Stimulated activated naive B cell treated with anti-CD40 and anti-IgM and Interleukin-4, amounts not matched to agents 10 μg/mL and 1 μg/mL and 100 μg/mL, for 72 hours (primary cell): ENCODE data around the gene ABLIM2.
"Not testable (repeated sequence)": the region's sequence is repeated elsewhere in the genome, so short reads cannot be mapped to it uniquely, and the experiment has no call there.

Experiments used
- ATAC-seq, 2 donors: fragments of 150-1000 bp; cut with Tn5 transposase; replicated peaks; 2 replicates each; pipeline ENCODE4 v1.10.0; 2021; ENCODE audit warnings: moderate library complexity in 1 of 2
- DNase-seq: peaks from one replicate; pipeline ENCODE4 v3.0.0; 2021
- H3K27ac Mint-ChIP-seq: one replicate; pipeline ENCODE4 v1.8.0; 2022; ENCODE audit warnings: mild to moderate bottlenecking, mixed read lengths
- H3K27me3 Mint-ChIP-seq, 2 donors: one replicate each; pipeline ENCODE4 v1.8.0; 2022; ENCODE audit warnings: mixed read lengths in 2 of 2
- H3K36me3 Mint-ChIP-seq, 2 donors: one replicate each; pipeline ENCODE4 v1.8.0; 2022; ENCODE audit warnings: mixed read lengths in 2 of 2, mild to moderate bottlenecking in 1 of 2
- H3K4me1 Mint-ChIP-seq, 2 donors: one replicate each; pipeline ENCODE4 v1.8.0; 2022; ENCODE audit warnings: mixed read lengths in 2 of 2, mild to moderate bottlenecking in 1 of 2
- H3K4me3 Mint-ChIP-seq, 2 donors: one replicate each; pipeline ENCODE4 v1.8.0; 2022; ENCODE audit warnings: mild to moderate bottlenecking in 2 of 2, mixed read lengths in 2 of 2, moderate library complexity in 1 of 2
- H3K9me3 Mint-ChIP-seq, 2 donors: one replicate each; pipeline ENCODE4 v1.8.0; 2022; ENCODE audit warnings: mixed read lengths in 2 of 2, mild to moderate bottlenecking in 1 of 2

Gene ABLIM2

GRCh38 chr4:7924163-7924562 is 234.4 kb downstream of the ABLIM2 start:
- Mint-ChIP-seq H3K9me3 (no peaks in the 10 kb centered on the region), H3K4me1 (no peaks in the 10 kb centered on the region), H3K4me3 (no peak overlapping the region), H3K27me3 (peaks cover 2 to 18% of the 10 kb centered on the region in 2 donors), H3K27ac (no peak overlapping the region), H3K36me3 (no peaks in the 10 kb centered on the region)
- no peak for ATAC-seq
- DNase-seq = no peak

- H3K27me3 Mint-ChIP-seq = peaks cover 3 to 7% of the 10 kb centered on the region in 2 donors
- no peak overlapping the region for H3K27ac Mint-ChIP-seq
- no peak for DNase-seq
Measured at GRCh38 chr4:7922466-7922865, 236.1 kb downstream of the ABLIM2 start.

GRCh38 chr4:7918981-7919380 is 239.6 kb downstream of the ABLIM2 start:
- no peaks in the 10 kb centered on the region for H3K36me3 Mint-ChIP-seq
- DNase-seq (no peak), ATAC-seq (no peak)
- H3K9me3 Mint-ChIP-seq = no peaks in the 10 kb centered on the region
- H3K27ac Mint-ChIP-seq = no peak overlapping the region
- peaks cover 21 to 24% of the 10 kb centered on the region in 2 donors for H3K27me3 Mint-ChIP-seq
- no peak overlapping the region for H3K4me3 Mint-ChIP-seq
- H3K4me1 Mint-ChIP-seq = peaks cover 0 to 7% of the 10 kb centered on the region in 2 donors

More at GRCh38 chr4:7922466-7922865, 236.1 kb downstream of the ABLIM2 start:
- Mint-ChIP-seq H3K9me3 (no peaks in the 10 kb centered on the region), H3K4me3 (no peak overlapping the region), H3K36me3 (no peaks in the 10 kb centered on the region), H3K4me1 (no peaks in the 10 kb centered on the region)
- ATAC-seq = no peak

- not testable (repeated sequence) for DNase-seq, H3K4me1 Mint-ChIP-seq, H3K36me3 Mint-ChIP-seq, ATAC-seq, H3K27ac Mint-ChIP-seq, H3K4me3 Mint-ChIP-seq, H3K9me3 Mint-ChIP-seq
- H3K27me3 Mint-ChIP-seq = peaks cover 20 to 24% of the 10 kb centered on the region in 2 donors
Measured at GRCh38 chr4:7918187-7918586, 240.4 kb downstream of the ABLIM2 start.

DNA sequence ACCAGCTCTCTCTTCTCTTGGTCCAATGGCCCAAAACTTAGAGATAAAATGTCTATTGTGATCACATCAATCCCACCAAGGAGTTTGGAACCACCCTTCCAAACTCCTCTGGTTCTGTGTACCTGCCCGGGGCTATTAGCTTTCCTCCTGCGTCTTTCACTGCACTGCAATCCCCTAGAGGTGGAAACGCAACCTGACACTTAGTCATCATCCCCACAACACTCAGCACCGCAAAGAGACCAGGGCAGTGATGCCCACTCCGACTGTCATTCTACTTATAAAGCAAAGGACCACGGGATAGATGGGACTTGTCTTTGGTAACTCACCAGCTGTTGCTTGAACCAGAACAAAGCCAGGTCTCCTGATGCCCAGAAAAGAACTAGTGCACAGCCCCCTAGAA is 240.9 kb downstream of the ABLIM2 start:
- H3K36me3 Mint-ChIP-seq = no peaks in the 10 kb centered on the region
- ATAC-seq (no peak), DNase-seq (no peak)
- H3K4me3 Mint-ChIP-seq = no peak overlapping the region
- no peaks in the 10 kb centered on the region for H3K9me3 Mint-ChIP-seq
- no peak overlapping the region for H3K27ac Mint-ChIP-seq
- H3K27me3 Mint-ChIP-seq = peaks cover 22 to 28% of the 10 kb centered on the region in 2 donors
- H3K4me1 Mint-ChIP-seq = peaks cover 0 to 7% of the 10 kb centered on the region in 2 donors

DNA sequence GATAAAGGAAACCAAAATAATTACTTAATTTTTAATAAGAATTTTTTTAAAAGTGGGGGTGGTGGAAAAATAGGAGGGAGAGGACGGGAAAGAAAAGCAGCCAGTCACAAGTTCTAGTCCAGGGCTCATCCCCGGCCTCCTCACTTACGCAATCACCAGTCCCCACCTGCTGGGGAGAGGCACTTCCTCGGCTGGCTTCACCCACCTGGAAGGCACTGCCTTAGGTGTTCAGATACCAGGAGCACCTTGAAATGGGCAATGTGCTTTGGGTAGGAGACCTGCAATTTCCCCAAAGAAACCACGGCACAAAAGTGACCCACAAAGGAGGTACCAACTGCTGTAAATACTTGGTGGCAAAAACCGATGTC is 242.8 kb downstream of the ABLIM2 start:
- H3K9me3 Mint-ChIP-seq = no peaks in the 10 kb centered on the region
- H3K27ac Mint-ChIP-seq = no peak overlapping the region
- H3K27me3 Mint-ChIP-seq = peaks cover 34 to 38% of the 10 kb centered on the region in 2 donors
- ATAC-seq (no peak), DNase-seq (no peak)
- H3K36me3 Mint-ChIP-seq = no peaks in the 10 kb centered on the region
- no peak overlapping the region for H3K4me3 Mint-ChIP-seq
- peaks cover 0 to 7% of the 10 kb centered on the region in 2 donors for H3K4me1 Mint-ChIP-seq
